Measurements from ENCODE around the gene TIFAB. TPM values are rescaled to one million over a fixed set of nuclear protein-coding genes. Genes with fewer than 3 reads are reported as not detected.

The TIFAB gene
- polyA plus RNA-seq, 1 of the 3 experiments (the other 2 are of a cell fraction): not detected

DNA sequence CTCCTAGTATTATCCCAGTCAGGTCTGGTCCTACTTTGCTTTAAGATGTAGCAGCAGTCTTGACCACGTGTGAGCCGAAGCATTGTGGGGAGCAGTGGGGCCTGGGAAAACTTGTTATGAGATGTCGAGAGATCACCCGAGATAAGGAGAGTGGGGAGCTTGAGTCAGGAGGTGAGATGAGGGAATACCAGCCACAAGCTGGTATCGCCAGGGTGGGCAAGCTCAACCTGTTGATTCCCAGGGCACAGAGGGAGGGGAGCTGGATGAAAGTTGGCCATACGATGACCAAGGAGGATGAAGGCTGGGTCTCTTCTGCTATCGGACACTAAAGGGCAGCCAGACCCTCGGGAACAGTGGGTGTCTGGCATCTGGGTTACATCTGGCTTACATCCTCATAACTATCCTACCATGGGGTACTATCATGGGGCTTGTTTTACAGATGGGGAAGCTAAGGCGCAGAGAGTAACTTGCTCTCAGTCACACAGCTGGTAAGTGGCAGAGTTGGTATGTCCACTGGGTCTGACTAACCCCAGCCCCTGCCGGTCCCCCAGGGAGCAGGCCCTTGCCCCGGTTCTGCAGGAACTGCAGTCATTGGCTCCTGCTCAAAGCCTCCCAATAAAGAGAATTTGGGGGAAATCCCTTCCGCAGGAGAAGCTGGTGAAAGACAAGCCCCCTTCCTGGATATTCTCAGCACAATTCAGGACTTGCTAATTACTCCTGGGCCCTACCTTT is 13.4 kb upstream of the TIFAB start (continued):
- no peak for TF ChIP-seq REST (IDR thresholded peaks at IDR 0.05; ENCODE audit: low read depth, low read length)
- no peak for TF ChIP-seq USF1 (IDR thresholded peaks at IDR 0.05; ENCODE audit: borderline replicate concordance, low read depth)
- no peak for TF ChIP-seq ELF1 (IDR thresholded peaks at IDR 0.05)
- no peak for TF ChIP-seq CTCF (IDR thresholded peaks at IDR 0.05)

DNA sequence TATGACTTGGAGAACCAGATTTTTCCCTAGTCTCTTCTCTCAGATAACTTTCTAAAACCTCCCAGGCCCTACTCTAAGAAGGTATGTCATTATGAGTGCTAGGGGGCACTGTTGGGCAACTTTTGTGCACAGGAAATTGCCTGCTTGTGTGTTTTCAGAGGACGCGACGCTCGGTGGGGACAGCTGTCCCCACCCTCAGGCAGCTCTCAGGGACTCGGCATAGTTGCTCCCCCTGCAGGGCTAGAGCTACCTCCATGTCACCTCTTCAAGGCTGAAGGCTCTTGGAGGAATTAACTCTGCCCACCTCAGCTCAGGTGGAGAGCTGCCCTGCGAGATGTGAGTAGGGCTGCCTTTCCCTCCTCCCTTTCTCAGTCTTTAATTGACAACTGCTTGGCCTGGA is 10.2 kb upstream of the TIFAB start:
- Histone ChIP-seq H4K20me1 (ENCODE audit: insufficient read depth) (no peaks in the 10 kb centered on the region), H3K4me3 (ENCODE audit: low read depth in 2 of 2, low read length in 1 of 2) (no peak overlapping the region), H2AFZ (ENCODE audit: low read depth) (no peak overlapping the region), H3K79me2 (ENCODE audit: insufficient read depth) (no peaks in the 10 kb centered on the region), H3K9me2 (no peaks in the 10 kb centered on the region), H3K27ac (ENCODE audit: low read depth in 2 of 2, low read length in 1 of 2) (no peak overlapping the region), H3F3A (replicated peaks; ENCODE audit: insufficient read depth) (no peaks in the 10 kb centered on the region), H3K4me2 (no peak overlapping the region), H3K27me3 (ENCODE audit: insufficient read depth) (peaks cover 69% of the 10 kb centered on the region), H3K36me3 (replicated peaks in 1 of 2; ENCODE audit: control insufficient read depth in 1 of 2, insufficient read depth in 2 of 2, low read length in 1 of 2) (no peaks in the 10 kb centered on the region), H3K9ac (no peak overlapping the region), H3K9me3 (no peaks in the 10 kb centered on the region), H3K4me1 (ENCODE audit: control insufficient read depth in 1 of 2, insufficient read depth in 2 of 2, low read depth in 1 of 2, low read length in 1 of 2) (peaks cover 0 to 3% of the 10 kb centered on the region in 2 experiments; a peak in 1 of 4 replicates)
- ChIA-PET CTCF (interaction anchor here (0.8 to 18.5 kb wide), 22 partner anchors 9 to 372 kb away, joined by 3 to 791 read pairs (median 4); partner anchors contain the start of genes CXCL14, DCANP1 and TIFAB), POLR2A (interaction anchor here (0.6 kb wide), 1 partner anchor 129 kb away, joined by 3 read pairs; no protein-coding TSS in a partner anchor)
- DNase-seq: peak; percentile 68
- 3% methylated on average over 5 of the region's 6 CpGs for WGBS (ENCODE audit: low lambda C conversion rate)
- TF ChIP-seq, protein P1, sequence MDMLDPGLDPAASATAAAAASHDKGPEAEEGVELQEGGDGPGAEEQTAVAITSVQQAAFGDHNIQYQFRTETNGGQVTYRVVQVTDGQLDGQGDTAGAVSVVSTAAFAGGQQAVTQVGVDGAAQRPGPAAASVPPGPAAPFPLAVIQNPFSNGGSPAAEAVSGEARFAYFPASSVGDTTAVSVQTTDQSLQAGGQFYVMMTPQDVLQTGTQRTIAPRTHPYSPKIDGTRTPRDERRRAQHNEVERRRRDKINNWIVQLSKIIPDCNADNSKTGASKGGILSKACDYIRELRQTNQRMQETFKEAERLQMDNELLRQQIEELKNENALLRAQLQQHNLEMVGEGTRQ (IDR thresholded peaks at IDR 0.05; ENCODE audit: borderline replicate concordance, low read depth, low read length): no peak
- TF ChIP-seq CHD2 (IDR thresholded peaks at IDR 0.05; ENCODE audit: low read length, partially characterized antibody) (no peak), CTCF (IDR thresholded peaks at IDR 0.05) (peak; percentile 60), FOSL2 (IDR thresholded peaks at IDR 0.05; ENCODE audit: borderline replicate concordance, low read depth) (no peak), RCOR1 (IDR thresholded peaks at IDR 0.05; ENCODE audit: low read length) (no peak), RAD21 (IDR thresholded peaks at IDR 0.05; ENCODE audit: low read length) (peak; percentile 59), USF1 (IDR thresholded peaks at IDR 0.05; ENCODE audit: borderline replicate concordance, low read depth) (no peak), EP300 (IDR thresholded peaks at IDR 0.05; ENCODE audit: borderline replicate concordance in 1 of 2, low read depth in 1 of 2, low read length in 1 of 2) (no peak), REST (IDR thresholded peaks at IDR 0.05; ENCODE audit: low read depth, low read length) (no peak), NFIC (IDR thresholded peaks at IDR 0.05; ENCODE audit: borderline replicate concordance) (no peak), EZH2phosphoT487 (IDR thresholded peaks at IDR 0.05; ENCODE audit: borderline replicate concordance, low read depth) (no peak), MEF2A (IDR thresholded peaks at IDR 0.05; ENCODE audit: borderline replicate concordance, low read depth) (no peak)
